Heart right ventricle (tissue), 16 donors: ENCODE data around the gene POLR1H. TPM values are rescaled to one million over a fixed set of nuclear protein-coding genes. Genes with fewer than 3 reads are reported as not detected.

Experiments used
- ATAC-seq, 8 donors: fragments of 200-7000 bp; cut with Tn5 transposase; one replicate each; pipeline ENCODE4 v1.9.1; 2020; ENCODE audit warnings: mild to moderate bottlenecking in 8 of 8, moderate library complexity in 8 of 8, moderate number of reproducible peaks in 1 of 8
- DNase-seq, 2 donors: peaks; one replicate each; pipeline ENCODE4 v3.0.0-alpha.2; 2020
- H3K27ac ChIP-seq, 10 donors: fragments of 200-600 bp; sonication (generic) in 2 of 10; one replicate each; pipeline versions ENCODE4 v1.5.0 to v1.8.0; 2020 to 2022; ENCODE audit warnings: mild to moderate bottlenecking in 3 of 10
- H3K27me3 ChIP-seq, 7 donors: fragments of 200-600 bp; one replicate each; pipeline ENCODE4 v1.8.0; 2021 to 2022; ENCODE audit warnings: mild to moderate bottlenecking in 2 of 7
- H3K36me3 ChIP-seq, 9 donors: fragments of 200-600 bp; sonication (generic) in 1 of 9; one replicate each; pipeline versions ENCODE4 v1.5.0 to v1.8.0; 2020 to 2022; ENCODE audit warnings: mild to moderate bottlenecking in 2 of 9
- H3K4me1 ChIP-seq, 9 donors: fragments of 200-600 bp; sonication (generic) in 1 of 9; one replicate each; pipeline versions ENCODE4 v1.5.0 to v1.8.0; 2020 to 2022; ENCODE audit warnings: mild to moderate bottlenecking in 4 of 9
- H3K4me3 ChIP-seq, 10 donors: fragments of 200-600 bp; sonication (generic) in 2 of 10; one replicate each; pipeline versions ENCODE4 v1.5.0 to v1.8.0; 2020 to 2022; ENCODE audit warnings: mild to moderate bottlenecking in 7 of 10, moderate library complexity in 2 of 10
- H3K9me3 ChIP-seq, 11 donors: fragments of 200-600 bp in 10 of 11; sonication (generic) in 2 of 11; one replicate each; pipeline versions ENCODE4 v1.5.0 to v1.8.0; 2013 to 2022; ENCODE audit warnings: mild to moderate bottlenecking in 2 of 11, control low read depth in 1 of 11, moderate library complexity in 1 of 11
- CTCF ChIP-seq, 9 donors: fragments of 200-600 bp; sonication (generic) in 2 of 9; IDR thresholded peaks; one replicate each; pipeline versions ENCODE4 v1.5.0 to v1.8.0; 2021 to 2022; ENCODE audit warnings: antibody characterized with exemption in 9 of 9, mild to moderate bottlenecking in 5 of 9, moderate library complexity in 1 of 9
- WGBS, 2 donors: extraction: QIAGEN DNeasy Blood & Tissue Kit; methylation state at CpG; one replicate each; pipeline ENCODE4 v1.1.7; 2013; ENCODE audit warnings: inconsistent platforms in 1 of 2; 5-methylcytosine and 5-hydroxymethylcytosine counted together
- intact Hi-C, 10 donors: fragments of 100-400 bp; cut with DNase I; formaldehyde crosslinking; loops; one replicate each; pipeline versions ENCODE4 v1.11.1 to v1.14.2; 2022
- polyA plus RNA-seq, 2 donors: library from polyadenylated mRNA; stranded (reverse); fragments of 200-250 nt; gene quantifications; one replicate each; pipeline ENCODE4 v1.2.3, GENCODE V29; 2013
- total RNA-seq, 10 donors: library from RNA; stranded (reverse); fragmentation: NEBNext Ultra II Directional in 3 of 10; extraction: Animal tissue kit (Norgen Biotek cat#: 25700) in 3 of 10; gene quantifications; one replicate each; pipeline versions ENCODE4 v1.2.1 to v1.2.4, GENCODE V29; 2021 to 2023
- donor health status: Arrhythmogenic right ventricular cardiomyopathy.
- donor health status: ischemic (EF 13 %, LVEDD 7.1; RV severe dilation, severe dysfunction).
- donor health status: healthy with polysubstance abuse.
- donor health status: DM: no; HTN: yes; CAD: no.
- donor health status: DM: no; HTN: no; CAD: no.
- donor health status: ischemic (EF 25% LVEDD 6.9; RV normal size, moderate dysfunction).
- donor health status: ischemic (EF 25% LVEDD 5.7; RV mildly dilated, moderate dysfunction).
- donor health status: healthy.
- donor health status: DM: yes; HTN: yes; CAD: no.
- donor health status: Ischemic cardiomyopathy.
- donor health status: ischemic (EF 35%, LVEDD 5.7; RV mildly dilated, moderate dysfunction).
- donor health status: nonischemic (EF 11% LVEDD 7.7; RV severe dilation, severe dysfunction).
- donor health status: DM: yes; HTN: yes; CAD: no.
- donor health status: PGD.
- donor health status: ischemic (EF 29% LVEDD 5.4; RV normal size, mild dysfunction).
- donor health status: nonischemic (EF 23%, LVEDD 6.1; RV moderate dilation, normal function).

The POLR1H gene
- total and polyA plus RNA-seq, 12 donors, result 11.5 to 45.2 (median 14.9) TPM

- intact Hi-C loops, result loop anchor here in 1 of 10 donors (2.0 kb wide), 1 partner anchor 85 kb away; no protein-coding TSS in a partner anchor
- TF ChIP-seq CTCF (IDR thresholded peaks at IDR 0.05), result no peak
- 59 to 62% methylated on average over 13 of the region's 13 CpGs for WGBS, 2 donors
- ATAC-seq, result no peak
- peaks cover 0 to 44% (median under 1%) of the 10 kb centered on the region in 9 donors for H3K36me3 ChIP-seq
- peaks cover 8 to 49% (median 39%) of the 10 kb centered on the region in 9 donors for H3K4me1 ChIP-seq
- peak overlapping the region; percentile 66 to 94 (median 82) for H3K4me3 ChIP-seq
- DNase-seq, result no peak
- H3K27ac ChIP-seq, result peak overlapping the region in 9 of 10 donors; percentile 54 to 95 (median 93)
- no peaks in the 10 kb centered on the region for H3K9me3 ChIP-seq
- H3K27me3 ChIP-seq, result no peaks in the 10 kb centered on the region
Observed at GRCh38 chr6:30061858-30062458, 893 bp downstream of the POLR1H start.

GRCh38 chr6:30062471-30063178 lies 1.6 kb downstream of the POLR1H start:
- H3K4me3 ChIP-seq, result peak overlapping the region in 5 of 10 donors; percentile 75 to 94 (median 86)
- H3K4me1 ChIP-seq, result peaks cover 8 to 52% (median 43%) of the 10 kb centered on the region in 9 donors
- no peak for TF ChIP-seq CTCF (IDR thresholded peaks at IDR 0.05)
- DNase-seq (no peak), ATAC-seq (no peak)
- 86 to 89% methylated on average over 7 of the region's 7 CpGs for WGBS, 2 donors
- H3K27ac ChIP-seq, result peak overlapping the region in 1 of 10 donors; percentile 94
- H3K27me3 ChIP-seq, result no peaks in the 10 kb centered on the region
- intact Hi-C loops, result no loop called here
- peaks cover 0 to 37% (median 0%) of the 10 kb centered on the region in 9 donors for H3K36me3 ChIP-seq
- H3K9me3 ChIP-seq, result no peaks in the 10 kb centered on the region

GRCh38 chr6:30063315-30063714 lies 2.2 kb downstream of the POLR1H start:
- DNase-seq, result no peak
- Histone ChIP-seq H3K9me3 (no peaks in the 10 kb centered on the region), H3K27me3 (no peaks in the 10 kb centered on the region), H3K4me3 (no peak overlapping the region), H3K27ac (no peak overlapping the region), H3K36me3 (peaks cover 0 to 31% (median 0%) of the 10 kb centered on the region in 9 donors), H3K4me1 (peaks cover 8 to 59% (median 48%) of the 10 kb centered on the region in 9 donors)
- no peak for TF ChIP-seq CTCF (IDR thresholded peaks at IDR 0.05)
- intact Hi-C loops, result no loop called here
- ATAC-seq, result no peak
- 66 to 67% methylated on average over 2 of the region's 2 CpGs for WGBS, 2 donors

- H3K4me3 ChIP-seq, result peak overlapping the region; percentile 22 to 91 (median 74)
- intact Hi-C loops, result loop anchor here in 5 of 10 donors (2.0 to 5.0 kb wide), 2 partner anchors 36 to 37 kb away; no protein-coding TSS in a partner anchor
- TF ChIP-seq CTCF (IDR thresholded peaks at IDR 0.05), result no peak
- peaks cover 0 to 8% (median 2%) of the 10 kb centered on the region in 7 donors for H3K27me3 ChIP-seq
- peak overlapping the region in 9 of 10 donors; percentile 63 to 96 (median 90) for H3K27ac ChIP-seq
- H3K9me3 ChIP-seq, result no peaks in the 10 kb centered on the region
- no peak for DNase-seq
- 11 to 13% methylated on average over 4 of the region's 4 CpGs for WGBS, 2 donors
- peaks cover 3 to 47% (median 42%) of the 10 kb centered on the region in 9 donors for H3K4me1 ChIP-seq
- ATAC-seq, result no peak
- peaks cover 0 to 46% (median 13%) of the 10 kb centered on the region in 9 donors for H3K36me3 ChIP-seq
Observed at GRCh38 chr6:30066082-30066481, 5.0 kb downstream of the POLR1H start.
